NCI-H510A treated with DMSO at 0.1 percent for 48 hours (cell line): Measurements from ENCODE around the gene ADAMTS17.
"Not testable (repeated sequence)": the region's sequence is repeated elsewhere in the genome, so short reads cannot be mapped to it uniquely, and the experiment has no call there.

ENCODE experiments used
- DNase-seq: peaks from one replicate; lab custom pipeline; 2025; lab: John Stamatoyannopoulos, UW

ADAMTS17 gene

GRCh38 chr15:99955181-99955525 lies 386.6 kb downstream of the ADAMTS17 start:
- DNase-seq, result no peak

- DNase-seq, result no peak
Measured at GRCh38 chr15:99954361-99955180, 387.2 kb downstream of the ADAMTS17 start.

GRCh38 chr15:99953886-99954285 lies 387.9 kb downstream of the ADAMTS17 start:
- no peak for DNase-seq

- no peak for DNase-seq
Measured at GRCh38 chr15:99951511-99951910, 390.3 kb downstream of the ADAMTS17 start.

GRCh38 chr15:99944131-99944530 lies 397.6 kb downstream of the ADAMTS17 start:
- DNase-seq, result no peak

- no peak for DNase-seq
Measured at GRCh38 chr15:99943466-99943865, 398.3 kb downstream of the ADAMTS17 start.

- DNase-seq, result no peak
Measured at GRCh38 chr15:99932676-99933402, 408.9 kb downstream of the ADAMTS17 start.

- DNase-seq, result no peak
Measured at GRCh38 chr15:99931703-99932603, 409.8 kb downstream of the ADAMTS17 start.

- DNase-seq, result no peak
Measured at GRCh38 chr15:99930696-99931095, 411.1 kb downstream of the ADAMTS17 start.

- DNase-seq, result no peak
Measured at GRCh38 chr15:99929266-99929665, 412.5 kb downstream of the ADAMTS17 start.

- DNase-seq, result no peak
Measured at GRCh38 chr15:99928429-99928981, 413.3 kb downstream of the ADAMTS17 start.

GRCh38 chr15:99926532-99926931 lies 415.2 kb downstream of the ADAMTS17 start:
- DNase-seq, result not testable (repeated sequence)

GRCh38 chr15:99925661-99926461 lies 415.9 kb downstream of the ADAMTS17 start:
- DNase-seq, result no peak

GRCh38 chr15:99923711-99924110 lies 418.1 kb downstream of the ADAMTS17 start:
- no peak for DNase-seq
